Stimulated activated effector memory CD8-positive, alpha-beta T cell treated with anti-CD3 and anti-CD28 coated beads, Interleukin-12 subunit alpha, Interleukin-12 subunit beta, amount 100 ng/mL, for 72 hours (primary cell): ENCODE results near the gene STK35.

Source experiments
- ATAC-seq: fragments of 150-1000 bp; cut with Tn5 transposase; 2 replicates; pipeline ENCODE4 v1.10.0; 2021
- DNase-seq, 2 donors: peaks; one replicate each; pipeline ENCODE4 v3.0.0; 2021 to 2022; ENCODE audit warnings: low spot score in 2 of 2
- H3K27ac Mint-ChIP-seq: one replicate; pipeline ENCODE4 v1.8.0; 2022; ENCODE audit warnings: mild to moderate bottlenecking, mixed read lengths
- H3K36me3 Mint-ChIP-seq: one replicate; pipeline ENCODE4 v1.8.0; 2022; ENCODE audit warnings: mild to moderate bottlenecking, mixed read lengths
- H3K4me1 Mint-ChIP-seq: one replicate; pipeline ENCODE4 v1.8.0; 2022; ENCODE audit warnings: mixed read lengths
- H3K4me3 Mint-ChIP-seq: one replicate; pipeline ENCODE4 v1.8.0; 2022; ENCODE audit warnings: mild to moderate bottlenecking, mixed read lengths
- H3K9me3 Mint-ChIP-seq: one replicate; pipeline ENCODE4 v1.8.0; 2022; ENCODE audit warnings: mixed read lengths

Gene STK35

DNA sequence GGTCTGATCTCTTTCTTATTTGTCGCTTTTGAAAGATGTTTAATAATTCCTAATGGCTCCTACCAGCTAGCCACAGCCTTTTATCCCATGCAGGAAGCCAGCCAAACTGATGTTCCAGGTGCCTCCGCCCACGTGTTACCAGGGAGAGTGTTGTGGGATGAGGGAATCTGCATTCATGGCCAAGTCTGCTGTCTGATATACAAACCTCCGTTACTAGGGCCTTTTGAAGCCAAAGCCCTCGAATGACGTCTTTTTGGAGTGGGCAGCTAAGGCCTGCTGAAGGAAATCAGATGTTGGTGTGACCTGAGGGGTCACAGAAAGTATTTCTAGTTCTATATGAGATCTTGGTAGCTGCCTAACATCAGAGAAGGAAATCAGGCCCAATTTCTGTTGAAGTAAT, 21.3 kb downstream of the STK35 start:
- Mint-ChIP-seq H3K4me3 (no peak overlapping the region), H3K4me1 (peaks cover 80% of the 10 kb centered on the region), H3K27ac (peak overlapping the region; percentile 29), H3K9me3 (no peaks in the 10 kb centered on the region), H3K36me3 (peaks cover 35% of the 10 kb centered on the region)
- ATAC-seq (no peak), DNase-seq (no peak)

DNA sequence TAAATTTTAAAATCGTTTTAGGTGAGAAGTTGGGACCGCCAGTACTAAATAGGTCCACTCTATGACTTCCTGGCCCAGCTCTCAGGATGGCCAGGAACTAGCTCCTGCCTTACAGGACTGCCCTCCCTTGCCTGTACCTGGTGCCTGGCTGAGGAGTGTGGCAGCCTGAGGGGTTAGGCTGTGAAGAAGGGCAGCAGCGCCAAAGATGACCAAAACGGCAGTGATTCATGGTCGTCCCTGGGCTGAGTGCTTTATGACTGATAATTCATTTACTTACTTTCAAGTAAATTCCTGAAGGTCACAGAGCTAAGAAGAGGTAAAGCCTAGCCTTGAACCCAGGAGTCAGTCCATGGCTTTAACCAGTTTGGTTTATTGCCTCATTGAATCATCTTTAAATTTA, 22.1 kb downstream of the STK35 start:
- Mint-ChIP-seq H3K9me3 (no peaks in the 10 kb centered on the region), H3K27ac (no peak overlapping the region), H3K4me1 (peaks cover 86% of the 10 kb centered on the region), H3K36me3 (peaks cover 27% of the 10 kb centered on the region), H3K4me3 (no peak overlapping the region)
- no peak for DNase-seq
- ATAC-seq = no peak

DNA sequence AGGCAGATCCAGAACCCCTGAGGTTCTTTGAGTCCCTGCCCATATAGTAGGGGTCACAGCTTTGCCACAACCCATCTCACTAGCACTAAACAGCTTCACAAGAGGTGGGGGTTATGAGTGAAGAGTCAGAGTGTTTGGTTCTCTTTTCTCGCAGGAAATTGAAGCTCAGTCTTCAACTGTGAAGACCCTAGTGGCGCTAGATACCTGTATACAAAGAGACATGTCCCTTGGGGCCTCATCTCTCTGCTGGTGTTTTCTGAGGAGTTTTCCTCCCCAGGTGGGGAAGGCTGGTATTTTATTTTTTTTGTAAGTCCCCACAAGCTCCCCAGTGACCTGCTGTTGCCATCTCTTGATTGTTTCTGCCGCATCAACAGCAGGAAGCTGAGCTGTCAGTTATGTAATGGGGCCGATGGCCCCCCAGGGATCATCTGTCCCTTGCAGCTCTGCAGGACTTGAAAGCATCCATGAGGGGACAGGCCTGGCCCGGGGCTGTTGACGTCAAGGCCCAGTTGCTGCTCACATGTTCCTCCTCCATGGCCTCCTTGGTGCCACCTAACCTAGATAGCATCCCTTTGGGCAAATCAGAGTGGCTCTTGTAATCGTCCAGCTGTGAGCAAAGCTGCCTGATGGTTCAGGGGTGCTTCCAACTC, 23.1 kb downstream of the STK35 start:
- no peak overlapping the region for H3K4me3 Mint-ChIP-seq
- H3K9me3 Mint-ChIP-seq = no peaks in the 10 kb centered on the region
- DNase-seq = no peak
- H3K36me3 Mint-ChIP-seq = peaks cover 22% of the 10 kb centered on the region
- H3K27ac Mint-ChIP-seq = no peak overlapping the region
- ATAC-seq = no peak
- H3K4me1 Mint-ChIP-seq = peaks cover 82% of the 10 kb centered on the region

DNA sequence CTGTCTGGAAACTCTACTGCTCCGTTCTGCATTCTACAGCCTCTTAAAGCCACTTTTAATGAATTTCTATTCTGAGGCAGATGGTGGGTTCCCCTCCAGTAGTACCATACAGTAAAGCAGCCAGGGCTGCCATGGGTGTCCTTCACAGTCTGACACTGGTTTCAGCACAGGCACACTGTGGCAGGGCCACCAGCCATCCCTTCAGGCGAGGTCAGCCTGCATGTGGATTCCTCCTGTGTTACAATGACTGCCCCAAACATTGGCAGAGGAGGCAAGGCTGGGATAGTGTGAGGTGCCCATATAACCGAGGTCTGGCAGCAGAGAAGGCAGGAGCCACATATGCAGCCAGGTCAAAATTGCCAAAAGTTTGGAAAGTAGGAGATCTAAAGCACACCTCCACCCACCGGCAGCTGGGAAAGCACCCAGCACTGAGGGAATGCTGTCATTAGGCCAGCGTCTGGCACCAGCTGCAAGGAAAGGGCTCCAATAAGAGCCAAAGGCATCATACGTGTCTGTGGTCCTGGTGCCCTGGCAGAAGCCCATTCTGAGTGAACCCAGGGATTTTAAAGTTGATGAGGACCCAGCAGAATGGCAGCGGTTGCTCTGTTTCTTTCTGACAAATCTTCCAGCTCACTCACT, 24.0 kb downstream of the STK35 start:
- DNase-seq (no peak), ATAC-seq (no peak)
- Mint-ChIP-seq H3K27ac (no peak overlapping the region), H3K9me3 (no peaks in the 10 kb centered on the region), H3K4me1 (peaks cover 82% of the 10 kb centered on the region), H3K4me3 (no peak overlapping the region), H3K36me3 (peaks cover 18% of the 10 kb centered on the region)

DNA sequence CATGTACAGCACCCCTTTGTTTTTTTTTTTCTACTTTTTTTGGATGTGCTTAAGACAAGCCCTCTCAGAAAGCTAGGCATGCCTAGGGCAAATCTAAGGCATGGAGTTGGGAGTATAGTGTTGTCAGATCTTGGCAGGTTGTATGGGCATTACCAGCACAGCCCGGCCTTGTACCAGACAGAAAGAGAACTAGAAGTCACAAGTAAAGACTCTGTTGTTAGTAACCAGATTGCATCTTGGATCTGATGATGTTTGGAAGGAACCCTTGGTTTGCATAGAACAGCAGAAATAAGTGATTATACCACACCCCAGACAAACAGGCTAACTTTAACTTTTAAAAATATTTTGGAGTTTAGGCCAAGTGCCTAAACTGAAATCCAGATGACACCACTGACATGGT, 25.6 kb downstream of the STK35 start:
- Mint-ChIP-seq H3K36me3 (peaks cover 18% of the 10 kb centered on the region), H3K4me3 (no peak overlapping the region), H3K27ac (peak overlapping the region; percentile 50), H3K4me1 (peaks cover 80% of the 10 kb centered on the region), H3K9me3 (no peaks in the 10 kb centered on the region)
- no peak for DNase-seq
- no peak for ATAC-seq

DNA sequence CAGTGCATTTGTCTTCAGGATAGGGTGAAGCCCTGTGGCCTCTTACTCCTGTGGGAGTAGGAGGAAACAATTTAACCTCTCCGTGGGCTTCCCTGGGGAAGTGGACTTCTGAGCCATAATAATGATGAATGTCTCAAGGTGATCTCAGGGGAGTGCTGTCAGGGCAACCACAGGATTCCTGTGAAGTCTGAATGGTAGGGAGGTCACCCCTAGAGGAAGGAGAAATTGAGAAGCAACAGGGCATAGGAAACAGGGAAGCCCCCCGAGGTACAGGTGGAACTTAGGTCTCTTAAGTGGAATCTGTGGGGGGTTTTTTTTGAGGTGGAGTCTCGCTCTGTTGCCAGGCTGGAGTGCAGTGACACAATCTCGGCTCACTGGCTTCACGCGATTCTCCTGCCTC, 26.9 kb downstream of the STK35 start:
- Mint-ChIP-seq H3K9me3 (no peaks in the 10 kb centered on the region), H3K4me1 (peaks cover 82% of the 10 kb centered on the region), H3K36me3 (peaks cover 13% of the 10 kb centered on the region), H3K4me3 (no peak overlapping the region), H3K27ac (peak overlapping the region; percentile 50)
- ATAC-seq (no peak), DNase-seq (no peak)

DNA sequence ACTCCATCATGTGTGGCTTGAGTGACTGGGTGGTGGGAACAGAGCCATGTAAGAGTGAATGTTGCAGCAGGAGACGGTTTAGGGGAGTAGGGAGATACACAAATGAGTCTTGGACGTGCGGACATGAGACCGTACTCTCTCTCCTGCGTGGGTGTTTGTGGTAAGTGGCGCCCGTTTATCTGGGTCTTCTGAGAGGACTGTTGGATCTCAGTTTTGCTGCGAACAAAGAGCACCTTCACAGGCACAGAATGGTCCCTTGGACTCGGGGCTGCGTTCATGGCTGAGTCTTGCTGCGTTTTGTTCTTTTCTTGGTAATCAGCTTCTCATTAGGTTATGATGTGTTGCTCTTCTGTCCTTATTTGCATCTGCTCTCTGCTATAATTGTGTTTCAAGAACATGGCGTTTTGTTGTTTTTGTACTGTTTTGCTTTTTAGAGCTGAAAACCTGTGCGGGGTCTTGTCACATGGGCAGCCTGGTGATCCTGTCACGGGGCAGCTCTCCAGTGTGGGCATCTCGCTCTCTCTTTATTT, 28.5 kb downstream of the STK35 start:
- DNase-seq (no peak), ATAC-seq (peak; percentile 60)
- Mint-ChIP-seq H3K36me3 (peaks cover 9% of the 10 kb centered on the region), H3K4me3 (no peak overlapping the region), H3K9me3 (no peaks in the 10 kb centered on the region), H3K4me1 (peaks cover 70% of the 10 kb centered on the region), H3K27ac (peak overlapping the region; percentile 48)

DNA sequence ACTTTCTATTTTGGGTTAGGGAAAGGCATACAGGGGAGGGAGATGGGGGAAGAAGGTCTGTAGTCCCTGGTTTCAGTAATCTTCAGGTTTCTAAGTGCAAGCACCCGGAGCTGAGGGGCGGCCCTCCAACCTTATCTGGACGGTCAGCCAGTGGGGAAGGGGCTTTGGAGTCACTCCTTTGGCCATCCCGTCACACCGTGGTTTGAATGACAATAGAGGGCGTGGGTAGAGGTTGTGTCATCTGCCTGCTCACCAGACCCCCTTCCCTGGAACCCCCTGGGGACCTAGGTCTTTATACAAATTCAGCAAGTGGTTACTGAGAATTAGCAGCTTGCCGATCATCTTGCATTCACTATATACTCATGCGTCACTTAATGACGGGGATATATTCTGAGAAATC, 29.1 kb downstream of the STK35 start:
- no peak overlapping the region for H3K4me3 Mint-ChIP-seq
- H3K9me3 Mint-ChIP-seq = no peaks in the 10 kb centered on the region
- DNase-seq (no peak), ATAC-seq (no peak)
- H3K27ac Mint-ChIP-seq = peak overlapping the region; percentile 48
- H3K36me3 Mint-ChIP-seq = peaks cover 7% of the 10 kb centered on the region
- peaks cover 64% of the 10 kb centered on the region for H3K4me1 Mint-ChIP-seq

DNA sequence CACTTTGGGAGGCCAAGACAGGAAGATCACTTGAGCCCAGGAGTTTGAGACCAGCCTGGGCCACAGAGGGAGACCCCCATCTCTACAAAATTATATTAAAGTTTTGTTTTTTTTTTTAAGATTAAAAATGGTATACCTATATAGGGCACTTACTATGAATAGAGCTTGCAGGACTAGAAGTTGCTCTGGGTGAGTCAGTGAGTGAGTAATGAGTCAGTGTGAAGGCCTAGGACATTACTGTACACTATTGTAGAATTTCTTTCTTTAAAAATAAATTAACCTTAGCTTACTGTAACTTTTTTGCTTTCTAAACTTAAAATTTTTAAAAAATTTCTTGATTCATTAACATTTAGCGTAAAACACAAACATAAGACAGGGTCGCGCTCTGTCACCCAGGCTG, 29.7 kb downstream of the STK35 start:
- DNase-seq (no peak), ATAC-seq (peak; percentile 51)
- peaks cover 63% of the 10 kb centered on the region for H3K4me1 Mint-ChIP-seq
- no peak overlapping the region for H3K4me3 Mint-ChIP-seq
- H3K9me3 Mint-ChIP-seq = no peaks in the 10 kb centered on the region
- peaks cover 7% of the 10 kb centered on the region for H3K36me3 Mint-ChIP-seq
- no peak overlapping the region for H3K27ac Mint-ChIP-seq

DNA sequence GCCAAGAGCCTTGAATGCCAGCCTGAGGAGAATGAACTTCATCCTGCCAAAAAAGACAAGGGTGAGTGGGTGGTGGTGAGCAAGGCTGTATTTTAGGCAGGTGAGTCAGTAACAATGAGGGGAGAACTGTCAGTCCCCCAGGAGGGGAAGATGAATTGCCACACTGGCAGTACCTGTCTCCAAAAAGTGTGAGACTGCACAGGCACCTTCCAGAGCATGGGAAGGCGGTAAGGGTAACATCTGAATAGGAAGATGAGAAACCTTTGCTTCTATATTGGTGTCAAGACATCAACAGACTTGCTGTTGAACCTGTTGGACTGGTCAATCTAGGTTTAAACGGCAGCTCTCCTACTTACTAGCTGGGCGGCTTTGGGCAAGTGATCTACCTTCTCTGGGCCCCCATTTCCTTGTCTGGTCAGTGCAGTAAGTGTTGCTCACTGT, 30.9 kb downstream of the STK35 start:
- H3K36me3 Mint-ChIP-seq = peaks cover 7% of the 10 kb centered on the region
- no peak for ATAC-seq

DNA sequence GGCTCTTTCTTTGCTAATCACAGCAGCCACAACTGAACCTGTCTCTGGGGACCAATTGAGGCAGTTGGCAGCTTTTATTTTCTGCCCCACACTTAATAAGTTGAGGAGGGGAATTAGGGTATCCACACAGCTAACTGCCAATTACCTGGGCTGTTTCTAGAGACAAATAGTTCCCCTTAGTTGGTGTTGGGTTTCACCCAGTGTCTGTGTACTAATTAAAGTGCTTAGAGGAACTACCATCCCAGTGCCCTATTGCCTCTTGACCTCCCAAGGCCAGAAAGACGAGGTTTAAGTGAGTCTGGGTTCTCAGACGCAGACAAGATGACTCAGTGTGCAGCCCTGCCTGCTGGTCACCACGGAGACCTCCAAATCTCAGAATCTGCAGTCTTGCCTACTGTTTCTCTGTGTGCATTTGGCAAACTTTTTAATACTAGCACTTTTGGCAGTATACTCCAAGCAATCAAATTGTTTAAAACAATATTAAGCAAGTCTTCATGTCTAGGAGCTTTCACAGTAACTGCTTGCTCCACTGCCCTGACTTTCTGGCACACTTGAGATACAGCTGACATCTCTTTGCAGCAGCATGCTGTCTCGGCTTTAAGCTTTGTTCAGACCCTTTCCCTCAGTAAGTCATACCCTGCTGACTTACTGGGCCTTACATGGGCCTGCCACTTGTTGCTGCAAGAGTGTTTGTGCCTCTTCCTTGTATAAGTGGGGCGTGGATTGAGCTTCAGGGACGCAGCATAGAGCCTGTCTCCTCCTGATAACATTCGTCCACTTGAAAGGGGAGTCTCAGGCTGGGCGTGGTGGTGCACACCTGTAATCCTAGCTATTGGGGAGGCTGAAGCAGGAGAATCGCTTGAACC, 31.9 kb downstream of the STK35 start:
- ATAC-seq (no peak), DNase-seq (no peak)
- H3K27ac Mint-ChIP-seq = no peak overlapping the region
- peaks cover 7% of the 10 kb centered on the region for H3K36me3 Mint-ChIP-seq
- peaks cover 54% of the 10 kb centered on the region for H3K4me1 Mint-ChIP-seq
- H3K9me3 Mint-ChIP-seq = no peaks in the 10 kb centered on the region
- no peak overlapping the region for H3K4me3 Mint-ChIP-seq

More for the DNA sequence above, 30.9 kb downstream of the STK35 start:
- Mint-ChIP-seq H3K4me1 (peaks cover 62% of the 10 kb centered on the region), H3K27ac (no peak overlapping the region), H3K4me3 (no peak overlapping the region), H3K9me3 (no peaks in the 10 kb centered on the region)
- DNase-seq = no peak

DNA sequence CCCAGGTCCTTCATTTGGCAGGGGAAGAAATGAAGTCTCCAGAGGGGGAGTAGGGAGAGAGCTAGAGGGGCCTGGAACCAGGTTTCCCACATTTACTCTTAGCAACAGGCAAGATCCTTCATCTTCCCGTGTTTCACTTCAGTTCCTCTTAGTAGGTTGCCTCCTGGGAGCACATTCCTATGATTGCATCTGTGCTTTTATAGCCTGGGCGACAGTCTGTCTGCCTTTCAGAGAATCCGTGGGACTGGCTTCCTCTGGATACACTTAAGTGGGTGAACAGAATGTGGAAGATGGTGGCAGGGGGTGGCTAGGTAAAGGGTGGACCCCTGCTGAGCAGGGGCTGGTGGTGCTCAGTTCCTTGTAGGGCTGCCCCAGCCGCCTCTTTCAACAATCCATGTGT, 33.4 kb downstream of the STK35 start:
- Mint-ChIP-seq H3K36me3 (no peaks in the 10 kb centered on the region), H3K27ac (no peak overlapping the region), H3K4me1 (peaks cover 51% of the 10 kb centered on the region), H3K9me3 (no peaks in the 10 kb centered on the region), H3K4me3 (no peak overlapping the region)
- ATAC-seq (no peak), DNase-seq (no peak)

DNA sequence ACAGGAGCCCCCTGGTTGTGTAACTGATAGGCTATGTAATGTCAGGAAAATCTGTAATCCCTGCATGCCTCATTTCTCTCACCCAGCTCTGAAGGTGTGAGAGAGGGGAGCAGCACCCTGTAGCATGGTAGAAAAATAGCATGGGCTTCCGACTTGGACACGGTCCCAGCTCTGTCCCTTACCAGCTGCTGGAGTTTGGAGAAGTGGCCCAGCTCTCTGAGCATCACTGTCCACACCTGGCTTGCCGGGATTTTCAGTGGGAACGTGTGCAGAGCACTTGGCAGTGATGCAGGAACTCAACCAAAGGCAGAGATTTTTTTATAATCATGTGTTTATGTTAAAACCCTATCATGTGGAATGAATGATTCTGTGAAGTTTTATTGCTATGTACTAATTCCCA, 34.6 kb downstream of the STK35 start:
- Mint-ChIP-seq H3K4me3 (no peak overlapping the region), H3K36me3 (peaks cover 5% of the 10 kb centered on the region), H3K4me1 (peaks cover 39% of the 10 kb centered on the region), H3K9me3 (no peaks in the 10 kb centered on the region), H3K27ac (peak overlapping the region; percentile 70)
- DNase-seq = no peak
- ATAC-seq = no peak

DNA sequence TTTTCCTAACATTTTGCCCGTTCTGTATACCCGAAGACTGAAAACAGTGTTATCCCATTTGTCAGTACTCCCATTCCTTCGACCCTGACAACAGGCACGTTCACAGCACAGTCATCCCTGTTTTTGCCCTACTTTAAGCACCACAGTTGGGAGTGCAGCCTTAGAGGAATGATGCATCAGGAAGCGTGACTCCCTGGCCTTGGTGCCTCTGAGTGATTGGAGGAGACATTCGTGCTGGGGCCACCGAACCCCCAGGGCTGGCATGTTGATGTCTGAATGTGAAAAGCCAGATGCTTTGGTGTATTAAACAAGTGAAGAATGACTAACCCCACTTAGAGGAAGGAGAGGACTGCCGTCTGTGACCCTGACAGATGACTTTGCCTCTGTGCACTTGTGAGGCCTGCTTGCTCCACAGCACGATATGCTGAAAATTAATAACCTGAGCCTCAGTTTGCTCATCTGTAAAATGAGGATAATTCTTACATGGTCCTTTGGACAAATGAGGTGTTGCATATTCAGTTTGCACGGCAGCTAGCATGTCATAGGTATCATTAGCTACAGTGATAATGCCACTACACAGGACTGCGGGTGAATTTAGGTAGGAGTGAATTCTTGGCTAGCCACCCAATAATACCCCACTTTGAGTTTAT, 36.0 kb downstream of the STK35 start:
- Mint-ChIP-seq H3K9me3 (no peaks in the 10 kb centered on the region), H3K4me1 (peaks cover 38% of the 10 kb centered on the region), H3K27ac (peak overlapping the region; percentile 9), H3K4me3 (no peak overlapping the region), H3K36me3 (peaks cover 7% of the 10 kb centered on the region)
- ATAC-seq (no peak), DNase-seq (no peak)

DNA sequence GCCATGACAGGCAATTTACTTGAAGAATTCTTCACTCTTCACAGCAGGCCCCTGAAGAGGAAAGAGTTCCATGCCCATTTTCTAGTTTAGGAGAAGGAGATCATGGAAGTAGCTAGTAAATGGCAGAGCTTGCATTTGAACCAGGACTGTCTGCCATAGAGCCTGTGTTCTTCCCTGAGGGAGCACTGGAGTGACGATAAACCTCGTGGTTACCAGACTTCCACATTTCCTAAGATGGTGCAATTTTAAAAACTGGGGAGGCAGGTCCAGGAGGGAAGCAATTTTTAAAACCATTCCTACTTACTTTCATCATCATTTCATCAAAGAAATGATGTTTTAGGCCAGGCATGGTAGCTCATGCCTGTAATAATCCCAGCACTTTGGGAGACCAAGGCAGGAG, 36.8 kb downstream of the STK35 start:
- Mint-ChIP-seq H3K9me3 (no peaks in the 10 kb centered on the region), H3K36me3 (peaks cover 7% of the 10 kb centered on the region), H3K4me3 (no peak overlapping the region), H3K4me1 (peaks cover 32% of the 10 kb centered on the region), H3K27ac (no peak overlapping the region)
- ATAC-seq (no peak), DNase-seq (no peak)
